Measurements from ENCODE around the gene GRIK2.

The GRIK2 gene

GRCh38 chr6:101443315-101443714 is 49.8 kb downstream of the GRIK2 start:
- no peaks in the 10 kb centered on the region for H3K79me2 ChIP-seq (ENCODE audit: control insufficient read depth, insufficient read depth, low read length, poor library complexity)
- no peak overlapping the region for H3K4me3 ChIP-seq (ENCODE audit: low read depth, low read length)
- no peak overlapping the region for H2BK12ac ChIP-seq (ENCODE audit: low read length)
- no peak overlapping the region for H3K14ac ChIP-seq (ENCODE audit: low read length)
- H3K4ac ChIP-seq (ENCODE audit: low read depth, low read length) = no peak overlapping the region
- H3K27ac ChIP-seq (ENCODE audit: low read depth, low read length) = no peak overlapping the region
- no peak overlapping the region for H2AK5ac ChIP-seq (ENCODE audit: low read length)
- H4K91ac ChIP-seq (ENCODE audit: low read depth, low read length) = no peak overlapping the region
- no peak overlapping the region for H3K18ac ChIP-seq (ENCODE audit: low read length)
- H4K12ac ChIP-seq (ENCODE audit: low read depth, low read length) = no peak overlapping the region
- H3K79me1 ChIP-seq (ENCODE audit: low read length) = no peaks in the 10 kb centered on the region
- no peaks in the 10 kb centered on the region for H3K27me3 ChIP-seq (ENCODE audit: insufficient read depth, low read length)
- H3K9me3 ChIP-seq (ENCODE audit: insufficient read depth, low read depth, low read length) = no peaks in the 10 kb centered on the region
- no peak for DNase-seq
- H3K4me1 ChIP-seq (ENCODE audit: control insufficient read depth in 1 of 2, insufficient read depth in 2 of 2, low read length in 2 of 2) = no peaks in the 10 kb centered on the region
- no peak overlapping the region for H2BK120ac ChIP-seq (ENCODE audit: insufficient read depth, low read length, poor library complexity)
- no peak overlapping the region for H3K23ac ChIP-seq (ENCODE audit: low read length)
- no peak overlapping the region for H3K9ac ChIP-seq (ENCODE audit: low read length)
- H3K36me3 ChIP-seq (ENCODE audit: control insufficient read depth in 1 of 2, insufficient read depth in 2 of 2, low read length in 2 of 2) = no peaks in the 10 kb centered on the region
- H4K8ac ChIP-seq (ENCODE audit: low read depth, low read length) = no peak overlapping the region
- no peak overlapping the region for H2AFZ ChIP-seq (ENCODE audit: insufficient read depth, low read length, poor library complexity)
- no peak overlapping the region for H2BK5ac ChIP-seq (ENCODE audit: low read depth, low read length, poor library complexity)
- no peak overlapping the region for H3K4me2 ChIP-seq (ENCODE audit: low read length)

GRCh38 chr6:101444717-101445116 is 51.2 kb downstream of the GRIK2 start:
- Histone ChIP-seq H3K79me1 (ENCODE audit: low read length) (no peaks in the 10 kb centered on the region), H2BK120ac (ENCODE audit: insufficient read depth, low read length, poor library complexity) (no peak overlapping the region), H3K9me3 (ENCODE audit: insufficient read depth, low read depth, low read length) (no peaks in the 10 kb centered on the region), H3K18ac (ENCODE audit: low read length) (no peak overlapping the region), H3K9ac (ENCODE audit: low read length) (no peak overlapping the region), H3K4me1 (ENCODE audit: control insufficient read depth in 1 of 2, insufficient read depth in 2 of 2, low read length in 2 of 2) (no peaks in the 10 kb centered on the region), H2BK12ac (ENCODE audit: low read length) (no peak overlapping the region), H3K27me3 (ENCODE audit: insufficient read depth, low read length) (no peaks in the 10 kb centered on the region), H2AK5ac (ENCODE audit: low read length) (no peak overlapping the region), H2BK5ac (ENCODE audit: low read depth, low read length, poor library complexity) (no peak overlapping the region), H4K12ac (ENCODE audit: low read depth, low read length) (no peak overlapping the region), H4K91ac (ENCODE audit: low read depth, low read length) (no peak overlapping the region), H4K8ac (ENCODE audit: low read depth, low read length) (no peak overlapping the region), H3K14ac (ENCODE audit: low read length) (no peak overlapping the region), H3K36me3 (ENCODE audit: control insufficient read depth in 1 of 2, insufficient read depth in 2 of 2, low read length in 2 of 2) (no peaks in the 10 kb centered on the region), H3K4ac (ENCODE audit: low read depth, low read length) (no peak overlapping the region), H3K79me2 (ENCODE audit: control insufficient read depth, insufficient read depth, low read length, poor library complexity) (no peaks in the 10 kb centered on the region), H3K27ac (ENCODE audit: low read depth, low read length) (no peak overlapping the region), H2AFZ (ENCODE audit: insufficient read depth, low read length, poor library complexity) (no peak overlapping the region), H3K23ac (ENCODE audit: low read length) (no peak overlapping the region), H3K4me2 (ENCODE audit: low read length) (no peak overlapping the region), H3K4me3 (ENCODE audit: low read depth, low read length) (no peak overlapping the region)
- WGBS (ENCODE audit: extremely low coverage, insufficient coverage, insufficient read length) = no CpG with 5 or more reads among the region's 1 CpG
- DNase-seq = no peak

- no peaks in the 10 kb centered on the region for H3K9me3 ChIP-seq (ENCODE audit: insufficient read depth, low read depth, low read length)
- no peak overlapping the region for H2AFZ ChIP-seq (ENCODE audit: insufficient read depth, low read length, poor library complexity)
- H3K4me1 ChIP-seq (ENCODE audit: control insufficient read depth in 1 of 2, insufficient read depth in 2 of 2, low read length in 2 of 2) = no peaks in the 10 kb centered on the region
- no peaks in the 10 kb centered on the region for H3K27me3 ChIP-seq (ENCODE audit: insufficient read depth, low read length)
- H3K79me2 ChIP-seq (ENCODE audit: control insufficient read depth, insufficient read depth, low read length, poor library complexity) = no peaks in the 10 kb centered on the region
- no peak overlapping the region for H4K8ac ChIP-seq (ENCODE audit: low read depth, low read length)
- H4K12ac ChIP-seq (ENCODE audit: low read depth, low read length) = no peak overlapping the region
- no peaks in the 10 kb centered on the region for H3K79me1 ChIP-seq (ENCODE audit: low read length)
- H2BK5ac ChIP-seq (ENCODE audit: low read depth, low read length, poor library complexity) = no peak overlapping the region
- DNase-seq = no peak
- H3K18ac ChIP-seq (ENCODE audit: low read length) = no peak overlapping the region
- H4K91ac ChIP-seq (ENCODE audit: low read depth, low read length) = no peak overlapping the region
- no peak overlapping the region for H3K23ac ChIP-seq (ENCODE audit: low read length)
- no peak overlapping the region for H2BK120ac ChIP-seq (ENCODE audit: insufficient read depth, low read length, poor library complexity)
- no peak overlapping the region for H3K9ac ChIP-seq (ENCODE audit: low read length)
- H2BK12ac ChIP-seq (ENCODE audit: low read length) = no peak overlapping the region
- WGBS (ENCODE audit: extremely low coverage, insufficient coverage, insufficient read length) = no CpG with 5 or more reads among the region's 2 CpGs
- H3K27ac ChIP-seq (ENCODE audit: low read depth, low read length) = no peak overlapping the region
- H3K36me3 ChIP-seq (ENCODE audit: control insufficient read depth in 1 of 2, insufficient read depth in 2 of 2, low read length in 2 of 2) = no peaks in the 10 kb centered on the region
- no peak overlapping the region for H3K4me3 ChIP-seq (ENCODE audit: low read depth, low read length)
- H2AK5ac ChIP-seq (ENCODE audit: low read length) = no peak overlapping the region
- H3K14ac ChIP-seq (ENCODE audit: low read length) = no peak overlapping the region
- no peak overlapping the region for H3K4me2 ChIP-seq (ENCODE audit: low read length)
- H3K4ac ChIP-seq (ENCODE audit: low read depth, low read length) = no peak overlapping the region
Measured at GRCh38 chr6:101445527-101445926, 52.0 kb downstream of the GRIK2 start.

- no peak overlapping the region for H3K4me3 ChIP-seq (ENCODE audit: low read depth, low read length)
- H3K27me3 ChIP-seq (ENCODE audit: insufficient read depth, low read length) = no peaks in the 10 kb centered on the region
- no peaks in the 10 kb centered on the region for H3K79me1 ChIP-seq (ENCODE audit: low read length)
- H3K79me2 ChIP-seq (ENCODE audit: control insufficient read depth, insufficient read depth, low read length, poor library complexity) = no peaks in the 10 kb centered on the region
- H4K91ac ChIP-seq (ENCODE audit: low read depth, low read length) = no peak overlapping the region
- H2BK12ac ChIP-seq (ENCODE audit: low read length) = no peak overlapping the region
- H4K8ac ChIP-seq (ENCODE audit: low read depth, low read length) = no peak overlapping the region
- H3K14ac ChIP-seq (ENCODE audit: low read length) = no peak overlapping the region
- H3K9ac ChIP-seq (ENCODE audit: low read length) = no peak overlapping the region
- H4K12ac ChIP-seq (ENCODE audit: low read depth, low read length) = no peak overlapping the region
- H3K18ac ChIP-seq (ENCODE audit: low read length) = no peak overlapping the region
- H3K4ac ChIP-seq (ENCODE audit: low read depth, low read length) = no peak overlapping the region
- no peak overlapping the region for H2BK5ac ChIP-seq (ENCODE audit: low read depth, low read length, poor library complexity)
- H3K27ac ChIP-seq (ENCODE audit: low read depth, low read length) = no peak overlapping the region
- no peak overlapping the region for H2AK5ac ChIP-seq (ENCODE audit: low read length)
- no peak overlapping the region for H3K4me2 ChIP-seq (ENCODE audit: low read length)
- no peaks in the 10 kb centered on the region for H3K36me3 ChIP-seq (ENCODE audit: control insufficient read depth in 1 of 2, insufficient read depth in 2 of 2, low read length in 2 of 2)
- no CpG with 5 or more reads among the region's 5 CpGs for WGBS (ENCODE audit: extremely low coverage, insufficient coverage, insufficient read length)
- H2BK120ac ChIP-seq (ENCODE audit: insufficient read depth, low read length, poor library complexity) = no peak overlapping the region
- H3K23ac ChIP-seq (ENCODE audit: low read length) = no peak overlapping the region
- H3K9me3 ChIP-seq (ENCODE audit: insufficient read depth, low read depth, low read length) = no peaks in the 10 kb centered on the region
- DNase-seq = no peak
- no peaks in the 10 kb centered on the region for H3K4me1 ChIP-seq (ENCODE audit: control insufficient read depth in 1 of 2, insufficient read depth in 2 of 2, low read length in 2 of 2)
- H2AFZ ChIP-seq (ENCODE audit: insufficient read depth, low read length, poor library complexity) = no peak overlapping the region
Measured at GRCh38 chr6:101450901-101451300, 57.4 kb downstream of the GRIK2 start.

Measured in trophoblast cell (in vitro differentiated cells and primary cell).